HG03159 (cell line): Measurements from ENCODE around the gene SMAD3.
"Not testable (repeated sequence)": the region's sequence is repeated elsewhere in the genome, so short reads cannot be mapped to it uniquely, and the experiment has no call there.

ENCODE experiments used
- ATAC-seq: cut with Tn5 transposase; IDR thresholded peaks from one replicate; pipeline ENCODE4 v1.9.1; 2021; ENCODE audit warnings: mild to moderate bottlenecking, moderate library complexity; ENCODE audit not compliant: unreplicated experiment

The SMAD3 gene

DNA sequence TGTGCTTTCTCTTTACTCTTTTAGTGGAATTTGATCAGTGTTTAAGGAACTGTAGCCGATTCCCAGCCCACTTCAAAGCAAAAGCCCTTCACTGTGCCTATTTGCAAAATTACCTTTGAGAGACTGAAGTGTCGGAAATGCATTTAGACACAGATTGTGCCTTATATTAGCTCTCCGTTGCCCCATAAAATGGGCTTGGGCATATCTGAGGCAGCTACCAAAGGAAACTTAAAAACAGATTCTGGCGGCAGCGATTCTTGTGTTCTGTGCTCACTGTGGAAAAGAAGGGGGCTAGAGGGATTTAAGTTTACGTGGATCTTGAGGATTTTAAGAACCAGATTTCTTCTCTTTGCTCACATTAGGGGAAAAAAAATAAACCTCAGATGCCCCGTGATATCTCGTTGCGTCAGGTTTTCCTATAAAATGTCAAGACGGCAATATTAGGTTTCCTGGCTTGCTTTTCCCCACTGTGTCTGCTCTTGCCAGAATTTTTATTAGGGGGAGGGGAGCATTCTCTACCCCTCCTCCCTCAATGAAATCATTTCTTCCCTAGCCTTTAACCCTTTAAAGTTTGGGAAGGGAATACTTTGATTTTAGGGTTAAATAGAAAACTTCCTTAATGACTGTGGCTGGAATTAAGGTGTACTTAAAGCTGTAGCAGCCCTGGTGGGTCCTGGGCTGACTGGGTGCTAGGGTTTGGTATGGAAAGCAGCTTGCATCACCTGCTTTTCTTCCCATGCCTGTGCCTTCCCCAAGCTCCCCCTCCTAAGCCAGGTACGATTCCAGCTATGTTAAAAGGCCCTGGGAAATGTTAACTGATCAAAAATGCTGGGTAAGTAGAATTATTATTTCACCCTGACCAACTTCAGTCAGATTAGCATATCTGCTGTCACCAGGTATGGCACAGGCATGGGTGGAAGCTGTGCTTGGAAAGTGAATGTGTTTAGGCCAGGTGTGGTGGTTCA lies 73.8 kb downstream of the SMAD3 start:
- ATAC-seq = no peak

DNA sequence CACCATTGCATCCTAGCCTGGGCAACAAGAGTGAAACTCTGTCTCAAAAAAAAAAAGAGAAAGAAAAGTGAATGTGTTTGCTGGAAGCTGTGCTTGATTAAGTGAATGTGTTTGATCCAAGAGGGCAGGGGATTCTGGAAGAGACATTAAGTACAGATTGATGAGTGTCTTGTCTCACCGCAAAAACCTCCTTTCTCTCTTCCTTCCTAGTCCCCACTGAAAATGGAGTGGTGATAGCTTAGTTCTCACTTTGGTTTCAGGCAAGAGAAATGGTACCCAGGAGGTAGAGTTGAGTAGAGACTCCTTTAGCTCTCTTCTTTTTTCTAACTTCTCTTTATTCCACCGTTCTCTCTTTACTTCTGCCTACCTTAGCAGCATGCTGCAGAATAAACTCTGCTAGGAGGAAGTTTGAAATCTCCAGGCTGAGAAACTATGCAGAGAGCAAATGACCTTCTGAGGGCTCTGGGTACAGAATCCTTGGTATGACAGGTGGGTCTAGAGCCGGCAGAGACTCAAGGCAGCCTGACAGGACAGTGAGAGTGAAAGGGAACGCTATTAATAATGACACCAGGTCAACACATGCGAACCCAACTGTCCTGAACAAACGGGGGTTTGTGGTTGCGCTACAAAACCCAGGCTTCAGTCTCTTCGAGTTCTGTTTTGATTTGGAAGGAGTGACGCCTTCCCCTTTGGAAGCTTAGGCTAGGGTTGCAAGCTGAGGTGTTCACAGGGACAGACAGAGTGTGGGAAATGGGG lies 74.9 kb downstream of the SMAD3 start:
- no peak for ATAC-seq

DNA sequence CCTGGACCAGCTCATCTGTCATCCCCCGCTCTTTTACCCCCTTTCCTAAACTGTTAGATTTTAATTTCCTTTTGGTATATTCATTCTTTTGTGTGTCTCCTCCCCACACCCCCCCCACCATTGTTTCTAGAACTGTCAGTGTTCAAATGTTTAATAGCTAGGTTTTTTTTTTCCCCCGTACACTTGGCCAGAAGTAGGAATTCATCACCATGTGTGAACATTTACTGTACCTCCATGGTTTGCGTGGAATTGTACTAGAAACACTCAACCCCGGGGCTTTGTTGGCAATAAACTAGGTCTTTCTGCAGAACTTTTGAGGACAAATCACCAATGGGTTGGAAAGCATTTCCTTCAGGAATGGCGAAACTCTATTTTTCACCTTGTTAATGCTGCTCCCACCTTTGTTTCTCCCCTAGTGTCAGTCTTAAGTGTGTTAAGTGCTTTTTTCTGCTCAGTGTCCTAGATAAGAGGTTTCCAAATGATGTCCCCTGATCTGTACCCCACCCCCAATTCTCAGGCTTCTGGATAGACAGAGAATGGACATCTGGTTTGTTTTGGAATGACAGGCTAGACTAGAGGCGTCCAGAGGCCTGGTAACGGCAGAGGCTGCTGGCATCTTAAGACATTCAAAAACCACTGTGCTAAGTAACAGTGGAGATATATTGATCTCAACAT lies 76.8 kb downstream of the SMAD3 start:
- ATAC-seq = no peak

DNA sequence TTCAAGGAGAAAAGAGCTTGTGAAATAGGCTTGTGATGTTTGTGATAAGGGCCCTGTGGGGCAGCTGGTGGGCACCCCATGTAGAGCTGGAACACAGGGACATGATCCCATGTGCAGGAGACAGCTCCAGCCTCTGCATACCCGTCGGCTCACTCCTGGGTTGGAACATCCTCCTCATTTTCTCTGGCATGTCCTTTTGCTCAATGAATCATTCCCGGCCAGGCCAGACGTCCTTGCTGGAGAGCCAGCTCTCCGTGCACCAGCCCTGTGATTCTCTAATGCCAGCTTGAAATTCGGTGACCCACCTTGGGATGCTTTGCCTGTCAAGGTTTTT lies 77.3 kb downstream of the SMAD3 start:
- ATAC-seq = no peak

DNA sequence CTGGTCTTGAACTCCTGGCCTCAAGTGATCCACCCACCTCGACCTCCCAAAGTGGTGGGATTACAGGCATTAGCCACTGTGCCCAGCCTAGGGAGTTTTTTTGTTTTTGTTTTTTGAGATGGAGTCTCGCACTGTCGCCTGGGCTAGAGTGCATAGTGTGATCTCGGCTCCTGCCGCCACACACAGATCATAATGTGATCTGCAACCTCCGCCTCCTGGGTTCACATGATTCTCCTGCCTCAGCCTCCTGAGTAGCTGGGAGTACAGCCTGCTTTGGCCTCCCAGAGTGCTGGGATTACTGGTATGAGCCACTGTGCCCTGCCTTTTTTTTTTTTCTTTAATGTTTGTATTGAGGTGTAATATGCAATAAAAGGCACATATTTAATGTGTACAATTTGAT lies 78.2 kb downstream of the SMAD3 start:
- no peak for ATAC-seq

DNA sequence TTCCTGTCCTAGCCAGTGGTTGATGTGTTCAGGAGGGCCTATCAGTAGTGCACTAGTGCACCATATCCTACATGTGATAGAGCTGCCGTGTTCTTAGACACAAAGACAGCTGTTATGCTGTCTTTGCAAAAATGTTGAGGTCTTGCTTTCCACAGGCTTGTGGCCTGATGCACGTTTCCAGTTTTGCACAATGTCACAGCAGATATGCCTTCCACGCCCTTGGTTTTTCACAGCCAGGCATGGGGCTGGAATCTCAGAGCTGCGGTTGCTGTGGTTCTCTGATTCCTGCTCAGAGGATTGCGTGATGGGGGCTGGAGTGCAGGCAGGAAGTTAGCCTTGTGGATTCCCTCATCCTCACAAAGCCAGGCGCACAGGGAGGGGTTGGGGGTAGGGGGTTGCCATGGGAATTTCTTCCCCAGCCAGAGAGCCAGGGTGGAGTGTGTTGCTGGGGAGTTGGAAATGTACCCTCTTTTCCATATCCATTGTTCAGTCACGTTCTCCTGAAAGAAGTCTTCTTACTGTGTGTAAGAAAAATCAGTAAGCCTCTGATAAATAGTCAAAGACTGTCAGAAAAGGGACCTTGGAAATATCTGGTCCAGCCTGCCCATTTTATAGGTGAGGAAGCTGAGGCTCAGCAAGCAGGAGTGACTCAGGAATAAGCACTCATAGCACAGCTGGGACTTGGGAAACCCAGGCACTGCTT lies 79.4 kb downstream of the SMAD3 start:
- no peak for ATAC-seq

DNA sequence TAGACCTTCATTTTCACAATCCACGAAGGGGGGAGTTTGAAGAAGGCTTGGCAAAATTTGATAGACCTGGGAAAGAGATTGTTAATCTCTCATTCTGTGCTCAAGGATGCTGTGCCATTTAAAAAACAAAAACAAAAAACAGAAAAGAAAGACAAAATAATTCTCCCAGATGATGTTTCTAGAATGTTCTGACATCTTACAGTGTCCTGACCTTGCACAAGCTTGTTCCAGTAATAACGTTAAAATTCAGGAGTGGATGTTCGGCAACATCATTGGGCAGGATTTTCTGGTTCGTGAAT lies 79.9 kb downstream of the SMAD3 start:
- ATAC-seq = no peak

DNA sequence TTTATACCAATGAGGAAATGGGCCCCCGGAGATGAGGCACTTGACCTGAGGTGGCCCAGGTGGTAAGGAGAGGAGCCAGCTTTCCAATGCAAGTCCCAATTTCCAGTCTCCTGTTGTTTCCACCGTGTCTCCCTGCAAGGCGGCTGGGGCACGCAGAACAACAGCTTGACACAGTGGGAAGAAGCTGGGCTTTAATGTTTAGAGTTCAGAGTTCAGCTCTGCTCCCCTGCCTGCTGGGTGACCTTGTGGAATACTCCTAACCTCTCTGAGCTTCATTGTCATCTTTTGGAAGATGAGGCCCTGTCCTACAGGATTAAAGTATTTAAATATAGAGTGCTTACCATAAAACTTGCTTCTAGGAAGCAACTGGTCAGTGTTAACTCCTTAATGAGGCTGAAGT lies 80.3 kb downstream of the SMAD3 start:
- ATAC-seq = no peak

DNA sequence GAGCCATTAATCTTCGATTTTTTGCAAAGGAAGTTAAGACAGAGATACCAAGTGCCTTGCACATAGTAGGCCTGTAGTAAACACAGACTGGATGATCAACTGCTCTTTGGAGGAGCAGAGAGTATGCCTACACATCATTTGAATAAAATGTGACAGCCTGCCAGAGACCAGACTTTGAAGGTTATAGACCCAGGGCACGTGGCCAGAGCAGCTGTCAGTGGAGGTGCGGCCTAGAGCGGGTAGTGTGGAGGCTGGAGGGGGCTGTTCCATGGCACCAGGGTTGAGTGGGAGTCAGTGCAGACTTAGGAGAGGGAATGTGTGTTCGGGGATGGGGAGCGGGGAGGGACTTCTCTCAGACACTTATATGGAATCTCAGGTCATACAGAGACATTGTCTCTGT lies 80.8 kb downstream of the SMAD3 start:
- ATAC-seq = no peak

DNA sequence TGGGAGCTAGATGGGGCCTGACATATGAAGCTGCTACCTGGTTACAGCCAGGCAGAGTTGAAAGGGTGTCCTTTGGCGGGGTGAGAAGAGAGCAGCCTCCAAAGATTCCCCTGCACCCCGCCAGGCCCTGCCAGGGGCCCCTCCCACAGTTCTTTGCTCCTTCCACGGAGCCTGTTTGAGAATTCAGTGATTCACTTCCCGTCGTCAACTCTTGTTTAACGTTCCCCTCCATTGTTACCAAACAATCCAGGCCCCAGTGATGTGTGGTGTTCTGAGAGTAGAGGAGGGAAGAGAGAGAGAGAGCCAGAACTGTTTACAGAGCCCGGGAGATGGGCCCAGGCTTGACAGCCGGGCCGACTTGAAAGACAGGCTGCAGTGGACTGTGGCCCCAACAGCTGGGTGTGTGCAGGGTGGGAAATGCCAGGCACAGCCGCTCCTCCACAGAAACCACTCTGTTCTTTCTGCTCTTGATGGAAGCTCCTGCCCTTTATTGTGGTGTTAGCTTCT lies 81.5 kb downstream of the SMAD3 start:
- ATAC-seq = no peak

DNA sequence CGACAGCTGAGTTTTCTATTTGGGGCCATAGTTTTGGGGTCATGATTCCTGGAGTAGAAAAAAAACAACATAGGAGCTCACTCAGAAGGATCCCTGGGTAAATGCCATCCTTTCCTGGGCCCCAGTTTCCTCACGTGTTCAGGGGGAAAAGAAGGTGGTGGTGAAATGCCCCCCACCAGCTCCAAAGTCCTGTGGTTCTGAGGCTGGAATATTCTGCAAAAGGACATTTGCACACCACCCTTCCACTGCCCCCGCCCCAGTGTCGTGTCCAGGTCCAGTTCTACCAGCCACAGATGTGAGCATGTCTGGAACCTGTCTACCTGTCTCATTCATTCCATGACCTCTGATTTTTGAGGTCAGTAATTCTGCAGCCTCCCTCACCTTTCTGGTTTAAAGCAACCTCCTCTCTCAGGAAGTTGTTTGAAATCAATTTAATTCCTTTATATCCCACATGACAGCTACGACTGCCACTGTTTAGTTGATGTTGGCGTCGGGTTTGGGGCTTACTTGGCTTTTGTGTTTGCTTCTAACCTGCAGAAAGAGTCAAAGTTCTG lies 82.1 kb downstream of the SMAD3 start:
- no peak for ATAC-seq

DNA sequence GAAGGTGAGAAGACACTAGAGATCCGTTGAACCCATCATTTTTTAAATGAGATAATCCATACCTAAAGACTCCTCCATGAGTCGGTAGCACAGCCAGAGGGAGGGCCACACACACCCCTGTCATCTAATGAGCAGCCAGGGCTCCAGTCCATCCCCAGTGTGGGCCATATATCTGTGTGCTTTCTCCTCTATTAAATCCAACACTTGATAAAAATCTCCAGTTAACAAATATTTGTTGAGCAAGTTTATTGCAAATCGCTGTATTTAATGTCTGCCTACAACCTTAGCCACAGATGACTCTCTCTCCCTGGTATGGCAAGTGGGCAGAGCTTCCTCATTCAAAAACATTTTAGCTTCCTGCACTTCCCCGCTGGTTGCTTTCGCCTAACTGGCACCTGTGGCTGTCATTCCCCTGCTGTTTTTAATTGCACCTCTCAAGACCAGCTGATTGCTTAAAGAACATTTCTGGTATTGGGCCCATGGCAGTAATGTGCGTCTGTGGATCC lies 82.8 kb downstream of the SMAD3 start:
- no peak for ATAC-seq

DNA sequence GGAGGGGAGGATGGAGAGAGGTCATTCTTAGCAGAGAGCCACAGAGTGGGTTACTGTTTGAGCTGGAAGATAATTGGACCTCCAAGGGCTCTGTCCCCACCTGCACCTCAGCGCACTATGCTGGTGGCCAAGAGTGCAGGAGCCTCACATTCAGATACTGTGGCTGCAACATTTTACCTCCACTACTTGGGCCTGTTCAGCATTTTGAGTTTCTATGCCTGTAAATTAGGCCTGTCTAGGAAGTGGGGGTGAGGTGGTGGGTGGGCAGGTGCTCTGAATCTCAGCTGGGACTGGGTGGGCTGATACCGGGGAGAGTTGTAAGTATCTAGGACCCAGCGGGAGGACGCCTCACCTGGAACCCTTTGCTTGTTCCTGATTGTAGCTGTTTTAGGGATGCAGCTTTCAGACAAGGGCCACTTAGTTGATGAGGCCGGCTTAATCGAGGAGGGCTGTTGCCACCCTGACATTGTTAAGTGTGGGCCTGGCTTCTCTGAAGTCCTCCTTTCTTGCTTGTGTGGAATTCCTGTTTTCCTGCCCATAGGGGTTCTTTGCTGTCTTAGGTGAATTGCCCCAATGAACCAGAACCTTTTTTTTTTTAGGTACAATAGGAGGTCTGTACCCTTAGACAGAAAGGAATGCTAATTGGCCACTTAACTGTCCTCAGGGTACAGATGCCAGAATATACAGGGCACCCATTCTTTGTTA lies 83.8 kb downstream of the SMAD3 start:
- no peak for ATAC-seq

DNA sequence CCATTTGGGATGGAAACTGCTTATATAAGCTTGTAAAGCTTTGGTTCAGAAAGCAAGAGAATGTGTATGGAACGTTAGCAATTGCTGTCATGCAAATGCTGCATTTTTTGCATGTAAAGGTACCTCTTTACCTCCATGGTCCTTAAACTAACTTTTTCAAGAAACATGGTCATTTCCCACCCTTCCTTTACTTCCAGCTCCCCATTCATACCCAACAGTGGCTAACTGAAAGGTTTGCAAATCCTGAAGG lies 84.3 kb downstream of the SMAD3 start:
- no peak for ATAC-seq

DNA sequence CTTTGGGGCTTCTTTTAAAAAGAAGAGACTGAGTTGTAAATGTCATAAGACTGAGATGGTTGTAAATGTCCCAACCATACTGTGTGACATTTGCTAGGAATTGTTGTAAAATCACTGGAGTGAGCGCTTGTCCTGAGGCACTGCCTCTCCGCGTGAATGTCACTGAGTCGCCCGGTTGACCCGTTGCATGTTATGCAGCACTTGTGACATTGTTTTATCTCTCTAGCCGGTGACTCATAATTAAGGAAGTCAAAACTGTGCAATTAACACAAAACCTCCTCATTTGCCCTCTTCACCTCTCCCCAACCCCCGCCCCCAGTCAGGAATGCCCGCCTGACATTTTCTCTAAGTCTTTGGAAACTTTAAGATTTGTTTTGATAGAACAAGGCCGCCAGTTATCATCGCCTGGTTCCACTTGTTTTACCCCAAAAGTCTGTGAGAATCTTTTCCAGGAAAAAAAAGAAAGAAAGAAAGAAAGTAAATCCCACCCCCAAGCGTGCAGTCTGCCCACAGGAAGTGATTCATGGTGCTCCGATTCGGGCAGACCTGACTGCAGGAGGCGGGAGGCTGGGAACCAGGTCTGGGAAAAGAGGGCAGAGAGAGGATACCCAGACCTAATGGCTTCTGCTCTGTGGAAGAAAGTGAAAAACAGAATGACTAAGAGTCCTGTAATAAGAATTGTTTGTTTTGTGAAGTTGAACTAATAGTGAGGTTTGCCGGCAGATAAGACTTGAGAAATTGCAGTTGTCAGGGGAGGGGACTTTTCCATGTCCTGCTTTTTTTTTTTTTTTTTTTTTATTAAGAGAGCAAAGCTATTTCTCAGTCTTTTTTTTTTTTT lies 84.8 kb downstream of the SMAD3 start:
- no peak for ATAC-seq

DNA sequence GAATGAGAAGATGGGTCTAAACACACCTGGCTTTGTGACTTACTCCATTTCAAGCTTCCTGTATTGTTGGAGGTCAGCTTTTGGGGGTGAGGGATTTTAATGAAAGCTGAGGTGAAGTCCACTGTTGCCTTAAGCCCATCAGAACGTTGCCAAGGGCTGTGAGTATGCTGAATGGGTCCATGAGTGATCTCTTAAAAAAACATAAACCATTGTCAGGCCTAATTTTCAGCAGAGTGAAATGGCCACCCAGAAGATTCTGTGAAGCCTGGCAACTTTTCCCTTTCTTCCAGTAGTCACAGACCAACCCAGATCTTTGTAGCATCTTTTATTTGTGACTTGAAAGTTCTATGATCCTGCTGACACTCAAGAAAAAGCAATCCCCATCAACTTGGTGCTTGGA lies 87.0 kb downstream of the SMAD3 start:
- no peak for ATAC-seq

DNA sequence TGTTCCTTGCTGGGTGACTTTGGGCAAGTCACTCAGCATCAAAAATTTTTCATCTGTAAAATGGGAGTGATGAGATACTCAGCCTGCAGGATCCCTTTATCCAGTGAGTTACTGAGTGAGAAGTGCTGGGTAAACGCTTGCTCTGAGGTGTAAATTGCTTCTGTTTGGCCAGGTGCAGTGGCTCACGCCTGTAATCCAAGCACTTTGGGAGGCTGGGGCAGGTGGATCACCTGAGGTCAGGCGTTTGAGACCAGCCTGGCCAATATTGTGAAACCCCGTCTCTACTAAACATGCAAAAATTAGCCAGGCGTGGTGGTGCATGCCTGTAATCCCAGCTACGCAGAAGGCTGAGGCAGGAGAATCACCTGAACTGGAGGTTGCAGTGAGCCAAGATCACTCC lies 87.6 kb downstream of the SMAD3 start:
- not testable (repeated sequence) for ATAC-seq

DNA sequence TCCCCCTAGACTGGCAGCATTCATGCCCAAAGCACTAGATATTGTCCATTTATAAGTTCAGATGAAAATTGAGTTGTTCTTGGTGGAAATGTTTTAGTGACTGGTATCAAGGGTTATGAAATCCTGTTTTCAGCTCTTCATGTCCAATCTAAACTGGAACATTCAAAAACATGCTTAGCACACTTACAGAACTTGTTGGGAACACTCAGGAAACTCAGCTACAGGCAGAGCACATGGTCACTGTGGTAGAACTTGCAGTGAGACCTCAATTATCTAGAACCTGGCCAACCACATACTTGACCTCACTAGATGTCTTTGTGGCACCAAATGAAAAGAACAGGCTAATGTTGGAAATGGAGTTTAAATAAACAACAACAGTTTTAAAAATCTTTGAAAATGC lies 88.8 kb downstream of the SMAD3 start:
- no peak for ATAC-seq

DNA sequence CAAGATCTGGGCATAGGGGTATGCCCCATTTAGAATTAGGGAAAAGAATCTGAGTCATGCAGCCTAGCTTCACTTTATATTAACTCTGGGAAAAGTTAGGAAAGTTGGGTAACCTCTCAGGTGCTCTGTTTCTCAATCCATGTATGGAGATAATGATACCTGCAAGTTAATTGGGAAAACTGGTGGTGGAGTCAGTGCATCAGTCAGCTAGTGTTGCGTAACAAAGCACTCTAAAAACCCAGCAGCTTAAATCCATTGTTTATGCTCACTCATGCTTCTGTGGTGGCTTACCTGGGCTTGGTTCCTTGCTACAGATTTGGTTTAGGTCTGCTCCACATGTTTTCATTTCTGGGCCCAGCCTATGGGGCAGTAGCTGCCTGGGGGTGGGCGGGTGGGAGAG lies 91.0 kb downstream of the SMAD3 start:
- no peak for ATAC-seq
